A172 (cell line): Measurements from ENCODE around the gene RPL10. TPM values are rescaled to one million over a fixed set of nuclear protein-coding genes. Genes with fewer than 3 reads are reported as not detected.
"Not testable (repeated sequence)": the region's sequence is repeated elsewhere in the genome, so short reads cannot be mapped to it uniquely, and the experiment has no call there.

ENCODE experiments used
- DNase-seq: peaks from one replicate; pipeline ENCODE4 v3.0.0-alpha.2; 2015; ENCODE audit warnings: low spot score
- total RNA-seq: library from RNA; depleted of rRNA; stranded (reverse); fragments of >200 nt; shearing (Covaris generic); gene quantifications from 2 replicates; pipeline ENCODE4 v1.2.3, GENCODE V29; 2014

The RPL10 gene
- total RNA-seq, 1 experiment from 2014 or later, result 2,649 TPM

- peak; percentile 50 for DNase-seq
These were observed 19.9 kb upstream of the RPL10 start for GRCh38 chrX:154378059-154378798.

DNA sequence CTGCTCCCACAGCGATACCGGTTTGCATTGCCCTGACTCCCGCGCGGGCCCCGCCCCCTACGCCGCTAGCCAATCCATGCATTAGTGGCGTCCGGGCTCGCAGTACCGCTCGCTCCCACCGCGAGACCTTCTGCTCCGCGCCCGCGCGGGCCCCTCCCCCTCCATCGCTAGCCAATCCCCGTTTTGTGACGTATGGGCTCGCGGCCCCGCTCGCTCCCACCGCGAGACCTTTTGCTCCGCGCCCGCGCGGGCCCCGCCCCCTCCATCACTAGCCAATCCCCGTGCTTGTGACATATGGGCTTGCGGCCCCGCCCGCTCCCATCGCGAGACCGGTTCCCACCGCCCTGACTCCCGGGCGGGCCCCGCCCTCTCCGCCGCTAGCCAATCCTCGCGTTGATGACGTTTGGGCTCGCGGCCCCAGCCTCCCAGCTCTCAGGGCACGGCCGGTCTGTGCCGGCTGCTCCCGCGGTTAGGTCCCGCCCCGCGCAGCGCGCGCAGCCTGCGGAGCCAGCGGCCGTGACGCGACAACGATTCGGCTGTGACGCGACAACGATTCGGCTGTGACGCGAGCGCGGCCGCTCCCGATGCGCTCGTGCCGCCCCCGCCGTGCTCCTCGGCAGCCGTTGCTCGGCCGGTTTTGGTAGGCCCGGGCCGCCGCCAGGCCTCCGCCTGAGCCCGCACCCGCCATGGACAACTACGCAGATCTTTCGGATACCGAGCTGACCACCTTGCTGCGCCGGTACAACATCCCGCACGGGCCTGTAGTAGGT lies 19.2 kb upstream of the RPL10 start, which contains the start of gene EMD:
Gene EMD, plus strand, starts transcription at position 497 of the 770 bp plus-strand sequence. Its CDS starts 190 bp downstream, at position 687.
- DNase-seq, result peak; percentile 98

- no peak for DNase-seq
These were observed 18.6 kb upstream of the RPL10 start for GRCh38 chrX:154379569-154379951.

DNA sequence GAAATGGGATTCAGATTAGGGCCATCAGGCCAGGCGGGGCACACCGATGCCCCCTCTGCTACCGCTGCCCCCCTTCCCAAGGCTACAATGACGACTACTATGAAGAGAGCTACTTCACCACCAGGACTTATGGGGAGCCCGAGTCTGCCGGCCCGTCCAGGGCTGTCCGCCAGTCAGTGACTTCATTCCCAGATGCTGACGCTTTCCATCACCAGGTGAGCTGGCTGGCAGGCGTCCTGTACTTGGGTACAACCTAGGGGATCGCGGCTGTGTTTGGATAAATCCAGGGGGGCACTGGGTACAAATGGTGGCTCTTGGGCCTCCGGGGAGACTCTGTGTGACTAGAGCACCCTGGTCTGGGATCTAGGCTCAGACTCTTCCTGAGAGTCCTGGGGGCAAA lies 18.0 kb upstream of the RPL10 start:
- peak; percentile 28 for DNase-seq

GRCh38 chrX:154380787-154381186 lies 17.4 kb upstream of the RPL10 start:
- no peak for DNase-seq

- no peak for DNase-seq
These were observed 16.9 kb upstream of the RPL10 start for GRCh38 chrX:154381271-154381670.

GRCh38 chrX:154382483-154383069 lies 15.6 kb upstream of the RPL10 start:
- no peak for DNase-seq

DNA sequence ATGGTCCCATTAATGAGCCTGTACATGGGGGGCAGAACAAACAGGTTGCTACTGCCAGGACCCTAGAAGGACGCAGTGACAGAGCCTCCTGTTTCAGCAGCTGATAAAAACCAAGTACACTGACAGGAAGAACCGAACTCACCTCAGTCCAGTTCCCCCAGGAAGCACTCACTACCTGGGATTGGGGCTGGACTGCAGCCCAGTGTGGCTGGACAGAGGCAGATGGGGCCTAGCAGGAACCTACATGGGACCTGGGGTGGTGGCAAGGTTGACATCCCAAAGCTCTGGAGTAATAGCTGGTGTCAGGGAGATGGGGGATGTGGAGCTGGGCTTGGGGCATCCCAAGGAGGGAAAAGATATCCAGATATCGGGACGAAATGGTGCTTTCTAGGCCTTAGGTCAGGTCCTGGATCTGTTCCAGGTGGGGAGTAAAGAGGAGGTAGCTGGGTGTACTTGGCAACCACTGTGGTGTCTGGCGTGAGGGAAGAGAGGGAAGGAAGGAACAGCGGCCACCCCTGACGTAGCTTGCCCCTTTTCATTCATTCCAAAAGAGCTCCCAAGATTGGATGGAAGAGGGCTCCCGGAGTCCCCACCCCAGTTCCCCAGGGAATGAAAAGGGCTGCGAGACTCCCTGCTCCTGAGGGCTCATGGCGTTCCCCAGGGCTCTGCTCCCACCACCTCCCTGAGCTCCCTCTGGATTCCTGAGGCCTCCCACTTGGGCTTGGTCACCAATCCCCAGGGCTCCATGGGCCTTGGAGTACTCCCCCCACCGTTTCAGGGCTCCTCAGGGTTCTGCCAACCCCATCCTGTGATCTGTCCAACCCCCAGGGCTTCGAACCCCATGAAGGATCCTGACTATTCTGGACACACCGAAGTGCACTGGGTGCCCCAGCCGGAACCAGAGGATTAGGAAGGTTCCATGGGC lies 14.6 kb upstream of the RPL10 start:
- DNase-seq, result no peak

DNA sequence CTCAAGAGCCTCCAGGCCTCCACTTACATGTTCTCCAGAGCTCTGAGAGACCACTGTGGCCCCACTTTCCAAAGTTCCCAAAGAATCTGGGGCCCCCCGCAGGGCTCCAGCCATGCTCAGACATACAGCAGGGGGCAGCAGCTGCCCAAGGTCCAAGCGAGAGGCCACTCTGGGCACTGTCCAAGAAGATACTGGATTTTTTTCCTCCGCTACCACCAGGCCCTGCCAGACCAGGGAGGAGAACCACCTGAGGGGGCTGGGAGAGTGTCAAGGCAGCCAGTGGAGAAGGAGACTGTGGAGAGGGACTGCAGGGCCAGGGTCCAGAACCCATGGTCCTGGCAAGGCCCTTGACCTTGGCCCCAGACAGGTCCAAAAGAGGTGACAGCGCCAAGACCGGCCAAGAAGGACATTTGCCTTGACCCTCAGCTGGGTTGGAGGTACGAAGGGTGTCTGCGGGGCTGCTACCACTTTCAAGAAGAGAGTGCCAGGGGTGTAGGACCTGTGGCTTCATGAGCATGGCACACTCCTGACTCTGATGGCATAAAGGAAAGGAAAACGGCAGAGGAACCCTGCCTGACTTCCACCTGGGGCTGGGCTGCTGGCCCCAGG lies 13.8 kb upstream of the RPL10 start:
- DNase-seq, result no peak

GRCh38 chrX:154388094-154388493 lies 10.1 kb upstream of the RPL10 start:
- DNase-seq, result not testable (repeated sequence)

DNA sequence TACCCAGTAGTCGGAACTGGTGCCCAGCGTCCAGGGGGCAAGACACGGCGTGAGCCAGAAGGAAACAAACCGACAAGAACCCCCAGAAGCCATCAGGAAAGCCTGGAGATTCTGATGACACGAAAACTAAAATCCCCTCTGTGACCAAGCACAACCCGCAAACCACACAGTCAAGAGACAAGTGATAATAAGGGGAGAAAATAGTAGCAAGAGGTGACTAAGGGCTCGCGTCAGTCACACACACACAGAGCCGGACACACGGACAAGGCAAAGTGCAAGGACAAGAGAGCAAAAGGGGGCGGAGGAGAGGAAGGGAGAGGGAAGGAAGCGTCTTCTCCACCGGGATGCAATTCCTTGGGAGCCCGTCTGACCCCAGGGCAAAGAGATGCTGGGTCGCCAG lies 9.5 kb upstream of the RPL10 start:
- not testable (repeated sequence) for DNase-seq

GRCh38 chrX:154389812-154390747 lies 8.1 kb upstream of the RPL10 start:
- not testable (repeated sequence) for DNase-seq

DNA sequence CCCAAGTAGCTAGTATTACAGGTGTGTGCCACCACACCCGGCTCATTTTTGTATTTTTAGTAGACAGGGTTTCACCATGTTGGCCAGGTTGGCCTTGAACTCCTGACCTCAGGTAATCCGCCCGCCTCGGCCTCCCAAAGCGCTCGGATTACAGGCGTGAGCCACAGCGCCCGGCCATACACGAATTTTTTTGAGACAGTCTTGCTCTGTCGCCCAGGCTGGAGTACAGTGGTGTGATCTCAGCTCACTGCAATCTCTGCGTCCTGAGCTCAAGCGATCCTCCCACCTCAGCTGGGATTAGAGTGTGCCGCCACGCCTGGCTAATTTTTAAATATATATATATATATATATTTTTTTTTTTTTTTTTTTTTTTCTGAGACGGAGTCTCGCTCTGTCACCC lies 1.8 kb upstream of the RPL10 start:
- not testable (repeated sequence) for DNase-seq

GRCh38 chrX:154396973-154397887 lies 947 bp upstream of the RPL10 start:
- DNase-seq, result no peak

GRCh38 chrX:154398668-154399526 lies 720 bp downstream of the RPL10 start:
- DNase-seq, result peak; percentile 77

DNA sequence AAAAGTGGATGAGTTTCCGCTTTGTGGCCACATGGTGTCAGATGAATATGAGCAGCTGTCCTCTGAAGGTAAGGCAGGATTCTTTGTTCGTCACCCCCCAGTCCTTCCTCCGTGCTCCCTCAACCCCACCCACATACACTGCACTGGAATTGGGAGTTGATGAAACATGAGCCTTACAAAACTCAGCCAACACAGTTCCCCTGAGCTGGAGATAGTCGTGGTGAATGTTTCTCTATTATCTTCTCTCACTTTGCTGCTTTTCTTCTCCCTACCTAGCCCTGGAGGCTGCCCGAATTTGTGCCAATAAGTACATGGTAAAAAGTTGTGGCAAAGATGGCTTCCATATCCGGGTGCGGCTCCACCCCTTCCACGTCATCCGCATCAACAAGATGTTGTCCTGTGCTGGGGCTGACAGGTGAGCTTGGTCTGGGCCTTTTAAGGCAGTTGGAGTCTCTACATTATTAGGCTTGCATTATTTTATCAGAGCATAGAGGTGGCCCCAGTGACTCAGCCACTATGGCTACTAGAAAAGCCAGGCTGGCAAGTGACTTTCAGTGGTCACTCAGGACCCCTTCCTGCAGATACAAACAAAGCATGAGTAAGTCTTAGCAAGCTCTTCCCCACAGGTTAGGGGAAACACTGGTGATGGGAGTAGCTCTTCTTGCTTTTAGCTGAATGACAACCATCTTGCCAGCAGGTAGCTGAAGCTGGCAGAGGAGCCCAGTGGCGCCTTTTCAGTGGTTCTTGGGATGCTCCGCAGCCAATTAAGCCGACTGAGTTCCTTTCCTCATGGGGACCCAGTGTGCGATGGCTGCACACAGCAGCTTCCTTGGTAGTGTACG lies 1.6 kb downstream of the RPL10 start:
- DNase-seq, result no peak

- DNase-seq, result not testable (repeated sequence)
These were observed 2.2 kb downstream of the RPL10 start for GRCh38 chrX:154400369-154400817.
